ENCODE results near the gene MPRIP.
"Not testable (repeated sequence)": the region's sequence is repeated elsewhere in the genome, so short reads cannot be mapped to it uniquely, and the experiment has no call there.

MPRIP gene

DNA sequence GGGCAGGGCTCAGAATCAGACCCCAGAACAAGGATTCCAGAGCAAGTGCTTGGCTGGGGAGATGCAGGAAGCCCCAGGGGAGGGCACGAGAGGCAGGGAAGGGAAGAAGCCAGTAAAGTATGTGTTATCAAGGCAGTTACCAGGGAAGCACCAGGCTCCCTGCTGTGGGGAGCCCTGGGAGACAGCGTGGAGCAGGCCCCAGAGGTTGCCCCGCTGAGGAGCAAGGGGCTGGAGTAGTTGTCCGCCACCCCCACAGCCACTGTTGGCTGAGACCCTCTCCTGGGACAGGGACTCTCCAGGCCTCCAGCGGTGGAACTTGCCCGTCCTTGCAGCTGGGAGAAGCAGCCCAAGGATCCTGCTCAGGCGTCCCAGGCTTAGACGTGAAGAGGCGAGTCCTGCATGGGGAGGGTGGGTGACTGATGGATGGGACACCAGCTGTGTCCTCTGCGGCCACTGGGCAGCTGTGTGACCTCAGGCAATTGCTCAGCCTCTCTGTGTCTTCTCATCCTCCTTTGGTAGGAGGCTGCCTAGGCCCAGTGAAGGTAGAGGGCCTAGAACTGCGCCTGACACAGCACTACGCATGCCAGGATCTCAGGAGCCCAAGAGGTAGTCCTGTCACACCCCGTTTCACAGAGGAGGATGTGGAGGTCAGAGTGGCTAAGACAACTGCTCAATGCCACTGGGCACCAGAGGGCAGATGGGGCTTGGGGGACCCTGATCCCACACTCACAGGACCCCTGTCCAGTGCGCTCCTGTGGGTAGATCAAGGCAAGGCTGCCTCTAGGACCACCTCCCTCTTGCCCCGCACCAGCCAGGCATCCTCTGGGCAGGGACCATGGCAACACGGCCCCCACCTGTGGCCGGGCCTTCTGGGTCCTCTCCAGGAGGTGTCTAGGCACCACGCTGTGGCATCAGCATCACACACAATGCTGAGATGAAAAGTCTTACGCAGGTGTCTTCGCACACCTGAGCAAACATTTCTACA, 39.2 kb upstream of the MPRIP start:
- not testable (repeated sequence) for H3K36me3 ChIP-seq (ENCODE audit: insufficient read depth, low read length); H3K79me2 ChIP-seq (ENCODE audit: control insufficient read depth, insufficient read depth, low read length, unreplicated experiment); H3K27me3 ChIP-seq (ENCODE audit: insufficient read depth, low read length); H3K4me1 ChIP-seq (ENCODE audit: control insufficient read depth, insufficient read depth, low read length, unreplicated experiment); H3K4me3 ChIP-seq (ENCODE audit: low read depth, low read length); H3K27ac ChIP-seq (ENCODE audit: low read depth, low read length); H2AFZ ChIP-seq (ENCODE audit: low read length, unreplicated experiment)

DNA sequence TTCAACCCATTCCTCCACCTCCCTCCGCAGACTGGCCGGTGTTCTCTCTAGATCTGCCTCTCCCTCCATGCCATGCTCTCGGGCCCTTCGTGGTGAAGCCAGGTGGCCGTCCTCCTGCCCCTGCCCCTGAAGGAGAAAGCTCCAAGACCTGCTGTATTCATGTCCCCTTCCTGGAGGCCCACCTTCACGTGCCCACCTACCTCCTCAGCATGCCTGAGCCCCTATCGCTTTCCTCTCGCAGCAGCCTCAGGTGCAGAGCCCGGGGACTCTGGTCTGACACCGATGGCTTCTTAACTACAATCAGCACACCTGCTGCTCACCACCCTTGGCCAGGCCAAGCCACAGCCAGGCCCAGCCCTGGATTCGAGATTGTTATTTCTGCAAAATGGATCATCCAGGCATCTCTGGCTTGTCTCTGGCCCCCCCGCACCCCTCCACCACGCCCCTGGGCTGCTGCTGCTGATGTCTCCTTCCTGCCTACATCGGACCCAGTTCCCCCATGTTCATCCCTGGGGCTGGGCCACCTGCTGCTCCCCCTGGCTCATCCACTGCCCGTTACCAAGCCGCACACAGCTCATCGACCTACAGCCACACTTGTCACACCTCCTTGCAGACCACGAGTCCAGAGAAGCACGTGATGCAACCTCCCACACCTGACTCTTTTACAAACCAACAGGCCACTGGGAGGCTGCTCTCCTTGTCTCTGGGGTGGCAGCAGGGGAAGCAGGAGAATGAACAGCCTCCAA, 37.8 kb upstream of the MPRIP start:
- Histone ChIP-seq H3K27me3 (ENCODE audit: insufficient read depth, low read length) (no peaks in the 10 kb centered on the region), H3K4me3 (ENCODE audit: low read depth, low read length) (no peak overlapping the region), H3K36me3 (ENCODE audit: insufficient read depth, low read length) (no peaks in the 10 kb centered on the region), H3K79me2 (ENCODE audit: control insufficient read depth, insufficient read depth, low read length, unreplicated experiment) (no peaks in the 10 kb centered on the region), H3K4me1 (ENCODE audit: control insufficient read depth, insufficient read depth, low read length, unreplicated experiment) (peaks cover 4% of the 10 kb centered on the region), H3K27ac (ENCODE audit: low read depth, low read length) (no peak overlapping the region), H2AFZ (ENCODE audit: low read length, unreplicated experiment) (no peak overlapping the region)

- H3K79me2 ChIP-seq (ENCODE audit: control insufficient read depth, insufficient read depth, low read length, unreplicated experiment); H3K4me1 ChIP-seq (ENCODE audit: control insufficient read depth, insufficient read depth, low read length, unreplicated experiment); H3K4me3 ChIP-seq (ENCODE audit: low read depth, low read length); H3K27me3 ChIP-seq (ENCODE audit: insufficient read depth, low read length); H3K27ac ChIP-seq (ENCODE audit: low read depth, low read length); H2AFZ ChIP-seq (ENCODE audit: low read length, unreplicated experiment); H3K36me3 ChIP-seq (ENCODE audit: insufficient read depth, low read length): not testable (repeated sequence)
These were observed 37.2 kb upstream of the MPRIP start for GRCh38 chr17:17004997-17005614.

DNA sequence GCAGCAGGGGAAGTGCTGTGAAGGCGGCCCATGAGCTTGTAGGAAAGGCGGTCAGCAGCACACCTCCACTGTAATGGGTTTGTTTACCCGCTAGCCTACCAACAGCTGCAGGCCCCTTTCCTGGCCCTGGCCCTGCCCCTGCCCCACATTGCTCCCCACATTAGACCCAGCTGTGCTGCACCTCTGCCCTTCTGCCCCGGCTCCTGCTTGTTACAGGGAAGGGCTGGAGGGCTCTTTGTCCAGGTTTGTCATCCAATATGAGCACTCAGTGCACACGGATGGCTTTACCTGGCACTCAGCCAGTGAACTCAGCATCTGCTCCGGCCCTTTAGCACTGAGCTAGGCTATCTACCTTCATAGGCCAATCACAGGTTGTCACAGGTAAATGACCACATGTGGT, 34.4 kb upstream of the MPRIP start:
- H3K27me3 ChIP-seq (ENCODE audit: insufficient read depth, low read length); H3K36me3 ChIP-seq (ENCODE audit: insufficient read depth, low read length); H3K4me3 ChIP-seq (ENCODE audit: low read depth, low read length); H2AFZ ChIP-seq (ENCODE audit: low read length, unreplicated experiment); H3K4me1 ChIP-seq (ENCODE audit: control insufficient read depth, insufficient read depth, low read length, unreplicated experiment); H3K79me2 ChIP-seq (ENCODE audit: control insufficient read depth, insufficient read depth, low read length, unreplicated experiment); H3K27ac ChIP-seq (ENCODE audit: low read depth, low read length): not testable (repeated sequence)

GRCh38 chr17:17008621-17009397, 33.4 kb upstream of the MPRIP start:
- not testable (repeated sequence) for H3K4me3 ChIP-seq (ENCODE audit: low read depth, low read length); H2AFZ ChIP-seq (ENCODE audit: low read length, unreplicated experiment); H3K36me3 ChIP-seq (ENCODE audit: insufficient read depth, low read length); H3K27ac ChIP-seq (ENCODE audit: low read depth, low read length); H3K27me3 ChIP-seq (ENCODE audit: insufficient read depth, low read length); H3K79me2 ChIP-seq (ENCODE audit: control insufficient read depth, insufficient read depth, low read length, unreplicated experiment); H3K4me1 ChIP-seq (ENCODE audit: control insufficient read depth, insufficient read depth, low read length, unreplicated experiment)

- H3K4me3 ChIP-seq (ENCODE audit: low read depth, low read length); H3K4me1 ChIP-seq (ENCODE audit: control insufficient read depth, insufficient read depth, low read length, unreplicated experiment); H3K79me2 ChIP-seq (ENCODE audit: control insufficient read depth, insufficient read depth, low read length, unreplicated experiment); H3K27me3 ChIP-seq (ENCODE audit: insufficient read depth, low read length); H3K36me3 ChIP-seq (ENCODE audit: insufficient read depth, low read length); H2AFZ ChIP-seq (ENCODE audit: low read length, unreplicated experiment): not testable (repeated sequence)
- H3K27ac ChIP-seq (ENCODE audit: low read depth, low read length), result peak overlapping the region; percentile 26; the same call in 1 of the 2 replicates
These were observed 32.3 kb upstream of the MPRIP start for GRCh38 chr17:17009972-17010371.

GRCh38 chr17:17010545-17011034, 31.7 kb upstream of the MPRIP start:
- H2AFZ ChIP-seq (ENCODE audit: low read length, unreplicated experiment); H3K4me1 ChIP-seq (ENCODE audit: control insufficient read depth, insufficient read depth, low read length, unreplicated experiment): not testable (repeated sequence)
- peak overlapping the region; percentile 71 for H3K27ac ChIP-seq (ENCODE audit: low read depth, low read length)

GRCh38 chr17:17011043-17011907, 31.0 kb upstream of the MPRIP start:
- peak overlapping the region; percentile 71 for H3K27ac ChIP-seq (ENCODE audit: low read depth, low read length)
- H3K36me3 ChIP-seq (ENCODE audit: insufficient read depth, low read length); H3K4me1 ChIP-seq (ENCODE audit: control insufficient read depth, insufficient read depth, low read length, unreplicated experiment); H3K27me3 ChIP-seq (ENCODE audit: insufficient read depth, low read length); H3K4me3 ChIP-seq (ENCODE audit: low read depth, low read length); H2AFZ ChIP-seq (ENCODE audit: low read length, unreplicated experiment); H3K79me2 ChIP-seq (ENCODE audit: control insufficient read depth, insufficient read depth, low read length, unreplicated experiment): not testable (repeated sequence)

More at GRCh38 chr17:17010545-17011034, 31.7 kb upstream of the MPRIP start:
- not testable (repeated sequence) for H3K27me3 ChIP-seq (ENCODE audit: insufficient read depth, low read length); H3K4me3 ChIP-seq (ENCODE audit: low read depth, low read length); H3K36me3 ChIP-seq (ENCODE audit: insufficient read depth, low read length); H3K79me2 ChIP-seq (ENCODE audit: control insufficient read depth, insufficient read depth, low read length, unreplicated experiment)

GRCh38 chr17:17013828-17014747, 28.2 kb upstream of the MPRIP start:
- H3K79me2 ChIP-seq (ENCODE audit: control insufficient read depth, insufficient read depth, low read length, unreplicated experiment); H3K27ac ChIP-seq (ENCODE audit: low read depth, low read length); H2AFZ ChIP-seq (ENCODE audit: low read length, unreplicated experiment); H3K4me1 ChIP-seq (ENCODE audit: control insufficient read depth, insufficient read depth, low read length, unreplicated experiment); H3K4me3 ChIP-seq (ENCODE audit: low read depth, low read length); H3K36me3 ChIP-seq (ENCODE audit: insufficient read depth, low read length); H3K27me3 ChIP-seq (ENCODE audit: insufficient read depth, low read length): not testable (repeated sequence)
